ENCODE measurements around the gene WFDC6.
"Not testable (repeated sequence)": the region's sequence is repeated elsewhere in the genome, so short reads cannot be mapped to it uniquely, and the experiment has no call there.

WFDC6 gene

GRCh38 chr20:45539382-45539781 is at the start of gene WFDC6:
Gene WFDC6 (minus strand): TSS chr20:45539482. CDS start chr20:45539407, 75 bp downstream.
- H3K27ac ChIP-seq (ENCODE audit: low read depth in 2 of 2, low read length in 2 of 2) = no peak within 1 kb of the TSS
- H3K27me3 ChIP-seq (ENCODE audit: control insufficient read depth in 2 of 2, insufficient read depth in 2 of 2, low read length in 2 of 2) = peaks cover 0 to 7% of the 10 kb centered on the region in 2 donors
- H3K4me3 ChIP-seq (ENCODE audit: low read length in 2 of 2) = no peak within 1 kb of the TSS
- no peaks in the 10 kb centered on the region for H3K4me1 ChIP-seq (ENCODE audit: control insufficient read depth in 2 of 2, insufficient read depth in 2 of 2, low read length in 2 of 2)
- H3K9me3 ChIP-seq (ENCODE audit: control insufficient read depth in 2 of 2, low read length in 2 of 2) = no peaks in the 10 kb centered on the region
- no peaks in the 10 kb centered on the region for H3K36me3 ChIP-seq (ENCODE audit: control insufficient read depth in 2 of 2, insufficient read depth in 2 of 2, low read length in 2 of 2)
- no peak within 1 kb of the TSS for H3K9ac ChIP-seq (ENCODE audit: low read depth in 1 of 2, low read length in 2 of 2)

- H3K36me3 ChIP-seq (ENCODE audit: control insufficient read depth in 2 of 2, insufficient read depth in 2 of 2, low read length in 2 of 2) = no peaks in the 10 kb centered on the region
- H3K4me1 ChIP-seq (ENCODE audit: control insufficient read depth in 2 of 2, insufficient read depth in 2 of 2, low read length in 2 of 2) = no peaks in the 10 kb centered on the region
- H3K27ac ChIP-seq (ENCODE audit: low read depth in 2 of 2, low read length in 2 of 2) = no peak overlapping the region
- H3K9ac ChIP-seq (ENCODE audit: low read depth in 1 of 2, low read length in 2 of 2) = no peak overlapping the region
- no peaks in the 10 kb centered on the region for H3K9me3 ChIP-seq (ENCODE audit: control insufficient read depth in 2 of 2, low read length in 2 of 2)
- no peaks in the 10 kb centered on the region for H3K27me3 ChIP-seq (ENCODE audit: control insufficient read depth in 2 of 2, insufficient read depth in 2 of 2, low read length in 2 of 2)
- no peak overlapping the region for H3K4me3 ChIP-seq (ENCODE audit: low read length in 2 of 2)
Measured at GRCh38 chr20:45588800-45589199, 49.5 kb upstream of the WFDC6 start.

- H3K9me3 ChIP-seq (ENCODE audit: control insufficient read depth in 2 of 2, low read length in 2 of 2); H3K27ac ChIP-seq (ENCODE audit: low read depth in 2 of 2, low read length in 2 of 2); H3K27me3 ChIP-seq (ENCODE audit: control insufficient read depth in 2 of 2, insufficient read depth in 2 of 2, low read length in 2 of 2); H3K9ac ChIP-seq (ENCODE audit: low read depth in 1 of 2, low read length in 2 of 2); H3K4me1 ChIP-seq (ENCODE audit: control insufficient read depth in 2 of 2, insufficient read depth in 2 of 2, low read length in 2 of 2); H3K4me3 ChIP-seq (ENCODE audit: low read length in 2 of 2); H3K36me3 ChIP-seq (ENCODE audit: control insufficient read depth in 2 of 2, insufficient read depth in 2 of 2, low read length in 2 of 2): not testable (repeated sequence)
Measured at GRCh38 chr20:45585986-45586385, 46.7 kb upstream of the WFDC6 start.

- not testable (repeated sequence) for H3K4me3 ChIP-seq (ENCODE audit: low read length in 2 of 2); H3K27ac ChIP-seq (ENCODE audit: low read depth in 2 of 2, low read length in 2 of 2); H3K36me3 ChIP-seq (ENCODE audit: control insufficient read depth in 2 of 2, insufficient read depth in 2 of 2, low read length in 2 of 2); H3K9ac ChIP-seq (ENCODE audit: low read depth in 1 of 2, low read length in 2 of 2); H3K9me3 ChIP-seq (ENCODE audit: control insufficient read depth in 2 of 2, low read length in 2 of 2); H3K27me3 ChIP-seq (ENCODE audit: control insufficient read depth in 2 of 2, insufficient read depth in 2 of 2, low read length in 2 of 2); H3K4me1 ChIP-seq (ENCODE audit: control insufficient read depth in 2 of 2, insufficient read depth in 2 of 2, low read length in 2 of 2)
Measured at GRCh38 chr20:45584294-45584693, 45.0 kb upstream of the WFDC6 start.

- H3K27ac ChIP-seq (ENCODE audit: low read depth in 2 of 2, low read length in 2 of 2) = no peak overlapping the region
- H3K27me3 ChIP-seq (ENCODE audit: control insufficient read depth in 2 of 2, insufficient read depth in 2 of 2, low read length in 2 of 2) = peaks cover 0 to 2% of the 10 kb centered on the region in 2 donors
- H3K9me3 ChIP-seq (ENCODE audit: control insufficient read depth in 2 of 2, low read length in 2 of 2) = no peaks in the 10 kb centered on the region
- H3K4me3 ChIP-seq (ENCODE audit: low read length in 2 of 2) = no peak overlapping the region
- H3K36me3 ChIP-seq (ENCODE audit: control insufficient read depth in 2 of 2, insufficient read depth in 2 of 2, low read length in 2 of 2) = no peaks in the 10 kb centered on the region
- H3K9ac ChIP-seq (ENCODE audit: low read depth in 1 of 2, low read length in 2 of 2) = no peak overlapping the region
- H3K4me1 ChIP-seq (ENCODE audit: control insufficient read depth in 2 of 2, insufficient read depth in 2 of 2, low read length in 2 of 2) = no peaks in the 10 kb centered on the region
Measured at GRCh38 chr20:45583502-45583901, 44.2 kb upstream of the WFDC6 start.

GRCh38 chr20:45581702-45582101 is 42.4 kb upstream of the WFDC6 start:
- Histone ChIP-seq H3K36me3 (ENCODE audit: control insufficient read depth in 2 of 2, insufficient read depth in 2 of 2, low read length in 2 of 2) (no peaks in the 10 kb centered on the region), H3K27ac (ENCODE audit: low read depth in 2 of 2, low read length in 2 of 2) (no peak overlapping the region), H3K4me1 (ENCODE audit: control insufficient read depth in 2 of 2, insufficient read depth in 2 of 2, low read length in 2 of 2) (no peaks in the 10 kb centered on the region), H3K27me3 (ENCODE audit: control insufficient read depth in 2 of 2, insufficient read depth in 2 of 2, low read length in 2 of 2) (peaks cover 0 to 2% of the 10 kb centered on the region in 2 donors), H3K4me3 (ENCODE audit: low read length in 2 of 2) (no peak overlapping the region), H3K9me3 (ENCODE audit: control insufficient read depth in 2 of 2, low read length in 2 of 2) (no peaks in the 10 kb centered on the region), H3K9ac (ENCODE audit: low read depth in 1 of 2, low read length in 2 of 2) (no peak overlapping the region)

GRCh38 chr20:45579184-45579583 is 39.9 kb upstream of the WFDC6 start, which contains the start of gene WFDC8:
Gene WFDC8 (minus strand): TSS chr20:45579284. CDS start chr20:45579247, 37 bp downstream.
- Histone ChIP-seq H3K4me3 (ENCODE audit: low read length in 2 of 2) (no peak within 1 kb of the TSS), H3K27ac (ENCODE audit: low read depth in 2 of 2, low read length in 2 of 2) (no peak within 1 kb of the TSS), H3K4me1 (ENCODE audit: control insufficient read depth in 2 of 2, insufficient read depth in 2 of 2, low read length in 2 of 2) (no peaks in the 10 kb centered on the region), H3K9ac (ENCODE audit: low read depth in 1 of 2, low read length in 2 of 2) (no peak within 1 kb of the TSS), H3K27me3 (ENCODE audit: control insufficient read depth in 2 of 2, insufficient read depth in 2 of 2, low read length in 2 of 2) (peaks cover 0 to 2% of the 10 kb centered on the region in 2 donors), H3K9me3 (ENCODE audit: control insufficient read depth in 2 of 2, low read length in 2 of 2) (no peaks in the 10 kb centered on the region), H3K36me3 (ENCODE audit: control insufficient read depth in 2 of 2, insufficient read depth in 2 of 2, low read length in 2 of 2) (no peaks in the 10 kb centered on the region)

GRCh38 chr20:45578231-45578630 is 38.9 kb upstream of the WFDC6 start:
- H3K9me3 ChIP-seq (ENCODE audit: control insufficient read depth in 2 of 2, low read length in 2 of 2) = no peaks in the 10 kb centered on the region
- H3K27me3 ChIP-seq (ENCODE audit: control insufficient read depth in 2 of 2, insufficient read depth in 2 of 2, low read length in 2 of 2) = peaks cover 0 to 2% of the 10 kb centered on the region in 2 donors
- H3K4me3 ChIP-seq (ENCODE audit: low read length in 2 of 2) = no peak overlapping the region
- H3K9ac ChIP-seq (ENCODE audit: low read depth in 1 of 2, low read length in 2 of 2) = no peak overlapping the region
- H3K27ac ChIP-seq (ENCODE audit: low read depth in 2 of 2, low read length in 2 of 2) = no peak overlapping the region
- H3K4me1 ChIP-seq (ENCODE audit: control insufficient read depth in 2 of 2, insufficient read depth in 2 of 2, low read length in 2 of 2) = no peaks in the 10 kb centered on the region
- no peaks in the 10 kb centered on the region for H3K36me3 ChIP-seq (ENCODE audit: control insufficient read depth in 2 of 2, insufficient read depth in 2 of 2, low read length in 2 of 2)

GRCh38 chr20:45576995-45577394 is 37.7 kb upstream of the WFDC6 start:
- H3K9ac ChIP-seq (ENCODE audit: low read depth in 1 of 2, low read length in 2 of 2) = no peak overlapping the region
- no peaks in the 10 kb centered on the region for H3K9me3 ChIP-seq (ENCODE audit: control insufficient read depth in 2 of 2, low read length in 2 of 2)
- no peak overlapping the region for H3K27ac ChIP-seq (ENCODE audit: low read depth in 2 of 2, low read length in 2 of 2)
- H3K36me3 ChIP-seq (ENCODE audit: control insufficient read depth in 2 of 2, insufficient read depth in 2 of 2, low read length in 2 of 2) = no peaks in the 10 kb centered on the region
- H3K27me3 ChIP-seq (ENCODE audit: control insufficient read depth in 2 of 2, insufficient read depth in 2 of 2, low read length in 2 of 2) = peaks cover 0 to 2% of the 10 kb centered on the region in 2 donors
- no peak overlapping the region for H3K4me3 ChIP-seq (ENCODE audit: low read length in 2 of 2)
- no peaks in the 10 kb centered on the region for H3K4me1 ChIP-seq (ENCODE audit: control insufficient read depth in 2 of 2, insufficient read depth in 2 of 2, low read length in 2 of 2)

- Histone ChIP-seq H3K27ac (ENCODE audit: low read depth in 2 of 2, low read length in 2 of 2) (no peak overlapping the region), H3K27me3 (ENCODE audit: control insufficient read depth in 2 of 2, insufficient read depth in 2 of 2, low read length in 2 of 2) (peaks cover 0 to 2% of the 10 kb centered on the region in 2 donors), H3K4me1 (ENCODE audit: control insufficient read depth in 2 of 2, insufficient read depth in 2 of 2, low read length in 2 of 2) (no peaks in the 10 kb centered on the region), H3K9me3 (ENCODE audit: control insufficient read depth in 2 of 2, low read length in 2 of 2) (no peaks in the 10 kb centered on the region), H3K9ac (ENCODE audit: low read depth in 1 of 2, low read length in 2 of 2) (no peak overlapping the region), H3K36me3 (ENCODE audit: control insufficient read depth in 2 of 2, insufficient read depth in 2 of 2, low read length in 2 of 2) (no peaks in the 10 kb centered on the region), H3K4me3 (ENCODE audit: low read length in 2 of 2) (no peak overlapping the region)
Measured at GRCh38 chr20:45575931-45576330, 36.6 kb upstream of the WFDC6 start.

GRCh38 chr20:45569650-45570049 is 30.4 kb upstream of the WFDC6 start:
- not testable (repeated sequence) for H3K4me1 ChIP-seq (ENCODE audit: control insufficient read depth in 2 of 2, insufficient read depth in 2 of 2, low read length in 2 of 2); H3K9ac ChIP-seq (ENCODE audit: low read depth in 1 of 2, low read length in 2 of 2); H3K27me3 ChIP-seq (ENCODE audit: control insufficient read depth in 2 of 2, insufficient read depth in 2 of 2, low read length in 2 of 2); H3K36me3 ChIP-seq (ENCODE audit: control insufficient read depth in 2 of 2, insufficient read depth in 2 of 2, low read length in 2 of 2); H3K4me3 ChIP-seq (ENCODE audit: low read length in 2 of 2); H3K9me3 ChIP-seq (ENCODE audit: control insufficient read depth in 2 of 2, low read length in 2 of 2); H3K27ac ChIP-seq (ENCODE audit: low read depth in 2 of 2, low read length in 2 of 2)
